CD4-positive, alpha-beta T cell (primary cell): ENCODE results near the gene PHOSPHO1. TPM values are rescaled to one million over a fixed set of nuclear protein-coding genes. Genes with fewer than 3 reads are reported as not detected.

ENCODE experiments used
- ATAC-seq: fragments of 200-7000 bp; cut with Tn5 transposase; one replicate; pipeline ENCODE4 v1.10.0; 2022; ENCODE audit warnings: mild to moderate bottlenecking; ENCODE audit not compliant: poor library complexity
- CTCF ChIA-PET: fragments of 350-600 bp; sonication (Branson Sonifier 250); formaldehyde crosslinking; loops from one replicate; lab custom pipeline; 2021; ENCODE audit warnings: antibody characterized with exemption, inconsistent platforms; lab: Charles Lee
- POLR2A ChIA-PET: fragments of 350-600 bp; sonication (Branson Sonifier 250); formaldehyde crosslinking; loops from one replicate; lab custom pipeline; 2021; ENCODE audit warnings: antibody characterized with exemption, inconsistent platforms; lab: Charles Lee
- DNase-seq, 14 experiments: peaks; one replicate each; pipeline ENCODE4 v3.0.0-alpha.2; 2013 to 2020; ENCODE audit warnings: mixed read lengths in 2 of 14
- H3K27ac ChIP-seq, 2 donors: one replicate each; pipeline versions ENCODE4 v1.5.1 to v1.7.0; 2013; ENCODE audit warnings: low read length in 2 of 2, low read depth in 1 of 2, mild to moderate bottlenecking in 1 of 2
- H3K27me3 ChIP-seq, 2 experiments: 1 replicate in 1 of 2; 2 replicates in 1 of 2; pipeline versions ENCODE4 v1.6.1 to v1.7.0; 2013; ENCODE audit warnings: low read length in 2 of 2, control low read depth in 1 of 2, mild to moderate bottlenecking in 1 of 2, moderate library complexity in 1 of 2; ENCODE audit not compliant: insufficient read depth in 2 of 2, control insufficient read depth in 1 of 2
- H3K36me3 ChIP-seq: one replicate; pipeline ENCODE4 v1.6.1; 2013; ENCODE audit warnings: low read length, control low read depth; ENCODE audit not compliant: insufficient read depth
- H3K4me1 ChIP-seq: one replicate; pipeline ENCODE4 v1.6.1; 2013; ENCODE audit warnings: low read length, control low read depth; ENCODE audit not compliant: insufficient read depth
- H3K4me3 ChIP-seq: one replicate; pipeline ENCODE4 v1.5.1; 2013; ENCODE audit warnings: mild to moderate bottlenecking, low read length, moderate library complexity
- H3K9me3 ChIP-seq, 2 experiments: 1 replicate in 1 of 2; 2 replicates in 1 of 2; pipeline versions ENCODE4 v1.6.1 to v1.7.0; 2013; ENCODE audit warnings: low read length in 2 of 2, mild to moderate bottlenecking in 2 of 2, control low read depth in 1 of 2, moderate library complexity in 1 of 2; ENCODE audit not compliant: control insufficient read depth in 1 of 2, insufficient read depth in 1 of 2
- H3K27ac Mint-ChIP-seq: one replicate; pipeline ENCODE4 v1.8.0; 2020; ENCODE audit warnings: mixed read lengths
- H3K27me3 Mint-ChIP-seq: one replicate; pipeline ENCODE4 v1.8.0; 2021; ENCODE audit warnings: mixed read lengths
- H3K36me3 Mint-ChIP-seq: one replicate; pipeline ENCODE4 v1.8.0; 2021; ENCODE audit warnings: low read depth, mixed read lengths
- H3K4me1 Mint-ChIP-seq: one replicate; pipeline ENCODE4 v1.8.0; 2021; ENCODE audit warnings: low read depth, mixed read lengths
- H3K4me3 Mint-ChIP-seq: one replicate; pipeline ENCODE4 v1.8.0; 2020; ENCODE audit warnings: mild to moderate bottlenecking, mixed read lengths
- H3K9me3 Mint-ChIP-seq: one replicate; pipeline ENCODE4 v1.8.0; 2020; ENCODE audit warnings: mixed read lengths
- intact Hi-C, 2 experiments: fragments of 100-400 bp; cut with DNase I in 1 of 2; cut with micrococcal nuclease in 1 of 2; formaldehyde crosslinking; loops; one replicate each; pipeline versions ENCODE4 v1.15.1 to v1.9.0; 2023 to 2025; cut with DNase I, micrococcal nuclease
- total RNA-seq, 174 experiments: library from RNA in 2 of 174; stranded (reverse) in 2 of 174; gene quantifications; one replicate each; pipeline ENCODE4 v1.2.3 and lab custom pipeline; 2021 to 2026
- TF ChIP-seq, protein P1 (sequence below): fragments of 200-600 bp; IDR thresholded peaks from one replicate; pipeline ENCODE4 v1.8.0; 2022; ENCODE audit warnings: antibody characterized with exemption, mild to moderate bottlenecking

Gene PHOSPHO1
- total RNA-seq, 2 experiments from 2014 or later = not detected

DNA sequence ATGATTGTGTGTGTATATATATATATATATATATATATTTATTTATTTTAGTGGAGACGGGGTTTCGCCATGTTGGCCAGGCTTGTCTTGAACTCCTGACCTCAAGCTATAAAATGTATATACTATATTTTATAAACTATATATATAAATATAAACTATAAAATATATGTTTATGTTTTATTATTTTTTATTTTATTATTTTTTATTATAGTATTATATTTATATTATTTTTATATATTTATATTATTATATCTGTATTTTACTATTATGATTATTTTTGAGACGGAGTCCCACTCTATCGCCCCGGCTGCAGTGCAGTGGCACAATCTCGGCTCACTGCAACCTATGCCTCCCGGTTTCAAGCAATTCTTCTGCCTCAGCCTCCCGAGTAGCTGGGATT is 10.5 kb upstream of the PHOSPHO1 start:
- POLR2A ChIA-PET = no interaction called here
- CTCF ChIA-PET = no interaction called here

DNA sequence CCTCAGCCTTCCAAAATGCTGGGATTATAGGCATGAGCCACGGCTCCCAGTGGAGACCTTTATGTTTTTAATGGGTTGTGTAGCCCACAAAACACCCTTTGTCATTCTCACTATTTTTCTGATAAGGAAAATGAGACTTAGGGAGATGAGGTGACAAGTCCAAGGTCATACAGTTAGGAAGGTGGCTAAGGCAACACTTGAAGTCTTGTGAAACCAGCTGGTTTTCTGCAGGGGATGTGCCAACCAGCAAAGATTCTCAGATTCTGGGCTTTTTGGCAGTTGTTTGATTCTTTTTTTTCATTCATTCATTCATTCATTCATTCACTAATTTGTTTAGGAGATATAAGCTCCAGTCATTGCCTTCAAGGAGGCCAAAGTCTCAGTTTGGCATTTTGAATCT is 10.0 kb upstream of the PHOSPHO1 start:
- POLR2A ChIA-PET = no interaction called here
- Mint-ChIP-seq H3K36me3 (no peaks in the 10 kb centered on the region), H3K27ac (no peak overlapping the region), H3K27me3 (peaks cover 8% of the 10 kb centered on the region), H3K9me3 (no peaks in the 10 kb centered on the region), H3K4me1 (no peaks in the 10 kb centered on the region), H3K4me3 (no peak overlapping the region)
- DNase-seq (no peak), ATAC-seq (no peak)
- Histone ChIP-seq H3K36me3 (no peaks in the 10 kb centered on the region), H3K27me3 (no peaks in the 10 kb centered on the region), H3K9me3 (no peaks in the 10 kb centered on the region), H3K27ac (no peak overlapping the region), H3K4me1 (no peaks in the 10 kb centered on the region), H3K4me3 (no peak overlapping the region)
- intact Hi-C loops = no loop called here
- TF ChIP-seq, protein P1, sequence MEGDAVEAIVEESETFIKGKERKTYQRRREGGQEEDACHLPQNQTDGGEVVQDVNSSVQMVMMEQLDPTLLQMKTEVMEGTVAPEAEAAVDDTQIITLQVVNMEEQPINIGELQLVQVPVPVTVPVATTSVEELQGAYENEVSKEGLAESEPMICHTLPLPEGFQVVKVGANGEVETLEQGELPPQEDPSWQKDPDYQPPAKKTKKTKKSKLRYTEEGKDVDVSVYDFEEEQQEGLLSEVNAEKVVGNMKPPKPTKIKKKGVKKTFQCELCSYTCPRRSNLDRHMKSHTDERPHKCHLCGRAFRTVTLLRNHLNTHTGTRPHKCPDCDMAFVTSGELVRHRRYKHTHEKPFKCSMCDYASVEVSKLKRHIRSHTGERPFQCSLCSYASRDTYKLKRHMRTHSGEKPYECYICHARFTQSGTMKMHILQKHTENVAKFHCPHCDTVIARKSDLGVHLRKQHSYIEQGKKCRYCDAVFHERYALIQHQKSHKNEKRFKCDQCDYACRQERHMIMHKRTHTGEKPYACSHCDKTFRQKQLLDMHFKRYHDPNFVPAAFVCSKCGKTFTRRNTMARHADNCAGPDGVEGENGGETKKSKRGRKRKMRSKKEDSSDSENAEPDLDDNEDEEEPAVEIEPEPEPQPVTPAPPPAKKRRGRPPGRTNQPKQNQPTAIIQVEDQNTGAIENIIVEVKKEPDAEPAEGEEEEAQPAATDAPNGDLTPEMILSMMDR = no peak
- CTCF ChIA-PET = no interaction called here

More for the DNA sequence above, 10.5 kb upstream of the PHOSPHO1 start:
- Histone ChIP-seq H3K9me3 (no peaks in the 10 kb centered on the region), H3K27ac (no peak overlapping the region), H3K4me3 (no peak overlapping the region), H3K4me1 (no peaks in the 10 kb centered on the region), H3K27me3 (no peaks in the 10 kb centered on the region), H3K36me3 (no peaks in the 10 kb centered on the region)
- intact Hi-C loops = no loop called here
- no peak for ATAC-seq
- Mint-ChIP-seq H3K4me3 (no peak overlapping the region), H3K27me3 (peaks cover 8% of the 10 kb centered on the region), H3K9me3 (no peaks in the 10 kb centered on the region), H3K36me3 (no peaks in the 10 kb centered on the region), H3K27ac (no peak overlapping the region), H3K4me1 (no peaks in the 10 kb centered on the region)
- TF ChIP-seq, protein P1 = no peak
- no peak for DNase-seq

DNA sequence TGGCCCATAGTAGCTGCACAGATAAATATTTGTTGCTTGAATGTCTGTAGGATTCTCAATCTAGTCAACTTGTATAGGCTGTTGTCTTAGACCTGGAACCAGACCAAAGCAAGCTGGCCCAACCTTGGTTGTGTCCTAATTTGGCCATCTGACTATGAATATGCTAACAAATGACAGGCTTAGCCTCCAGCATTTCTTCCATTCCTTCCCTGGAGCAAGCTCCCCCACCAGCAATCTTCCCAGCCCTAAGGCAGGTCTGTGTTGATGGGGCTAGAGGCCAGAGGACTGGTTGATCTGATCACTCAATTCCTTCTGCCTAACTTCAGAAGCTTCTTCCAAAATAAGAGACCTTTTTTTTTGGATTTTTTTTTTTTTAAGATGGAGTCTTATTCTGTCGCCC is 9.4 kb upstream of the PHOSPHO1 start:
- DNase-seq = no peak
- no peak overlapping the region for H3K4me3 ChIP-seq
- POLR2A ChIA-PET = no interaction called here

More for the DNA sequence above, 9.4 kb upstream of the PHOSPHO1 start:
- intact Hi-C loops = no loop called here
- TF ChIP-seq, protein P1 = no peak
- Mint-ChIP-seq H3K9me3 (no peaks in the 10 kb centered on the region), H3K27ac (no peak overlapping the region), H3K36me3 (no peaks in the 10 kb centered on the region), H3K4me1 (no peaks in the 10 kb centered on the region), H3K27me3 (peaks cover 7% of the 10 kb centered on the region), H3K4me3 (no peak overlapping the region)
- ATAC-seq = no peak
- Histone ChIP-seq H3K9me3 (no peaks in the 10 kb centered on the region), H3K36me3 (no peaks in the 10 kb centered on the region), H3K27ac (no peak overlapping the region), H3K4me1 (no peaks in the 10 kb centered on the region), H3K27me3 (no peaks in the 10 kb centered on the region)
- CTCF ChIA-PET = no interaction called here
